Measurements from ENCODE around the gene CTXN1. TPM values are rescaled to one million over a fixed set of nuclear protein-coding genes. Genes with fewer than 3 reads are reported as not detected.
A peak's percentile ranks its signal among the peaks of the same experiment; 100 is the strongest.
"Not testable (repeated sequence)": the region's sequence is repeated elsewhere in the genome, so short reads cannot be mapped to it uniquely, and the experiment has no call there.

CTXN1 gene
- total RNA-seq, 1 donor from 2014 or later, result 14.2 TPM

DNA sequence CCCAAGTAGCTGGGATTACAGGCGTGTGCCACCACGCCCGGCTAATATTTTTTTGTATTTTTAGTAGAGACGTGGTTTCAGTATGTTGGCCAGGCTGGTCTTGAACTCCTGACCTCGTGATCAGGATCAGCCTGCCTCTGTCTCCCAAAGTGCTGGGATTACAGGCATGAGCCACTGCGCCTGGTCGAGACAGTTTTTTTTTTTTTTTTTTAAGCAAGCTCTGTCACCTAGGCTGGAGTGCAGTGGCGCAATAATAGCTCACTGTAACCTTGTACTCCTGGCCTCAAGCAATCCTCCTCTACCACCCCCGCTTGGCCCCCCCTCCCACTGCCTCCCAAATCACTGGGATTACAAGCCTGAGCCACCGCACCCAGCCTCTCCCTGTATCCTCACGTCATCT, 28.6 kb downstream of the CTXN1 start:
- Histone ChIP-seq H3K27me3 (no peaks in the 10 kb centered on the region), H3K27ac (no peak overlapping the region), H3K9me3 (no peaks in the 10 kb centered on the region), H3K4me3 (no peak overlapping the region), H3K4me1 (peaks cover 21% of the 10 kb centered on the region), H3K36me3 (no peaks in the 10 kb centered on the region)
- TF ChIP-seq POLR2AphosphoS5 (IDR thresholded peaks at IDR 0.05; ENCODE audit: insufficient read depth in 1 of 2, low read depth in 1 of 2), result no peak
- TF ChIP-seq, protein P1, sequence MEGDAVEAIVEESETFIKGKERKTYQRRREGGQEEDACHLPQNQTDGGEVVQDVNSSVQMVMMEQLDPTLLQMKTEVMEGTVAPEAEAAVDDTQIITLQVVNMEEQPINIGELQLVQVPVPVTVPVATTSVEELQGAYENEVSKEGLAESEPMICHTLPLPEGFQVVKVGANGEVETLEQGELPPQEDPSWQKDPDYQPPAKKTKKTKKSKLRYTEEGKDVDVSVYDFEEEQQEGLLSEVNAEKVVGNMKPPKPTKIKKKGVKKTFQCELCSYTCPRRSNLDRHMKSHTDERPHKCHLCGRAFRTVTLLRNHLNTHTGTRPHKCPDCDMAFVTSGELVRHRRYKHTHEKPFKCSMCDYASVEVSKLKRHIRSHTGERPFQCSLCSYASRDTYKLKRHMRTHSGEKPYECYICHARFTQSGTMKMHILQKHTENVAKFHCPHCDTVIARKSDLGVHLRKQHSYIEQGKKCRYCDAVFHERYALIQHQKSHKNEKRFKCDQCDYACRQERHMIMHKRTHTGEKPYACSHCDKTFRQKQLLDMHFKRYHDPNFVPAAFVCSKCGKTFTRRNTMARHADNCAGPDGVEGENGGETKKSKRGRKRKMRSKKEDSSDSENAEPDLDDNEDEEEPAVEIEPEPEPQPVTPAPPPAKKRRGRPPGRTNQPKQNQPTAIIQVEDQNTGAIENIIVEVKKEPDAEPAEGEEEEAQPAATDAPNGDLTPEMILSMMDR (IDR thresholded peaks at IDR 0.05), result no peak
- DNase-seq (ENCODE audit: extremely low spot score in 2 of 2), result no peak
- intact Hi-C loops (cut with DNase I), result no loop called here

DNA sequence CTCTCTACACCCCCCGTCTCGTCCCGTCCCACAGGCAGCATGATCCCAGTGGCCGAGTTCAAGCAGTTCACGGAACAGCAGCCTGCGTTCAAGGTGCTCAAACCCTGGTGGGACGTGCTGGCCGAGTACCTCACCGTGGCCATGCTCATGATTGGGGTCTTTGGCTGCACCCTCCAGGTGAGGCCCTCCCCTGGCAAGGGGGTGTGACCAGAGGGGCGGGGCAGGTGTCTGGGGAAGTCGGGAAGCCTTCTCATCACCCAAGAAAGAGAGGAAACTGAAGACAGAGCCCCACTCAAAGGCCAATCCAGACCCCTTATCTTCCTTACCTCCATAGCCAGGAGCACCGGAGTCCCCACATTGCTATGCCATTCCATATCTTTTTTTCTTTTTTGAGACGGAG, 30.4 kb downstream of the CTXN1 start:
- Histone ChIP-seq H3K27me3 (no peaks in the 10 kb centered on the region), H3K9me3 (no peaks in the 10 kb centered on the region), H3K27ac (no peak overlapping the region), H3K4me3 (no peak overlapping the region), H3K4me1 (peaks cover 15% of the 10 kb centered on the region), H3K36me3 (no peaks in the 10 kb centered on the region)
- DNase-seq (ENCODE audit: extremely low spot score in 2 of 2), result no peak
- intact Hi-C loops (cut with DNase I), result no loop called here
- TF ChIP-seq POLR2AphosphoS5 (IDR thresholded peaks at IDR 0.05; ENCODE audit: insufficient read depth in 1 of 2, low read depth in 1 of 2) (no peak), POLR2A (IDR thresholded peaks at IDR 0.05) (no peak)
- TF ChIP-seq, protein P1 (IDR thresholded peaks at IDR 0.05), result no peak

DNA sequence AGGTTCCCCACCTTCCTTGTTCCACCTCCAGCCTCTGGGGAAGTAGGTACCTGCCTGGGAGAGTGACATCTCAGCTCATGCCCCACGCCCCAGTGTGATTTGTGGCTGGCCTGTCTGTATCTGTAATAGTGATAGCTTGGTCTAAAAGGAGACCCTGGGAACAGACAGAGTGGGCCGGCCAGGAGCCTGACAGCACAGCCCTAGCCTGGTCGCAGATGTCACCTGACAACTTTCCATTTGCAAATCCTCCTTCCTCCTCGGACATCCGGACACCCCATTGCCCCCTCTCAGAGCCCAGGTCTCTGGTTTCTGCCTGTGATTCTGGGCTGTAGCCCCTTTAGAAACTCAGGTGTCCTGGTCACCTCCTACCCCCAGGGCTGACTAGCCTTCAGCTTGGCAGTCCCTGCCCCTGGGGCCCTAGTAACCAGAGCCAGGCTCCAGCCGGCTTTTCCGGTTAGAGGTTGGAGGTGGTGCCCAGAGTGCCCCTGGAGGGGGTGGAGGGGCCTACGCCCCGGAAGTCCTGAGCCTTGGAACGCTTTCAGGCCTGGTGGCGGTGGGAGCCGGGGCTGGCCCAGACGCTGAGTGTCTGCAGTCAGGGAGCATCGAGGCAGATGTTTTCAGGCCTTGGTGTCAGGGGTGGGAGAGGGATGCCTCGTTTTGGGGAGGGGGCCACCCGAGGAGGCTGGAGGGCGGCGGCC, 31.2 kb downstream of the CTXN1 start:
- Histone ChIP-seq H3K27me3 (no peaks in the 10 kb centered on the region), H3K36me3 (no peaks in the 10 kb centered on the region), H3K4me1 (peaks cover 7% of the 10 kb centered on the region), H3K4me3 (no peak overlapping the region), H3K27ac (no peak overlapping the region), H3K9me3 (no peaks in the 10 kb centered on the region)
- DNase-seq (ENCODE audit: extremely low spot score in 2 of 2), result no peak
- intact Hi-C loops (cut with DNase I), result no loop called here
- TF ChIP-seq POLR2A (IDR thresholded peaks at IDR 0.05) (no peak), POLR2AphosphoS5 (IDR thresholded peaks at IDR 0.05; ENCODE audit: insufficient read depth in 1 of 2, low read depth in 1 of 2) (no peak)
- TF ChIP-seq, protein P1 (IDR thresholded peaks at IDR 0.05), result no peak

DNA sequence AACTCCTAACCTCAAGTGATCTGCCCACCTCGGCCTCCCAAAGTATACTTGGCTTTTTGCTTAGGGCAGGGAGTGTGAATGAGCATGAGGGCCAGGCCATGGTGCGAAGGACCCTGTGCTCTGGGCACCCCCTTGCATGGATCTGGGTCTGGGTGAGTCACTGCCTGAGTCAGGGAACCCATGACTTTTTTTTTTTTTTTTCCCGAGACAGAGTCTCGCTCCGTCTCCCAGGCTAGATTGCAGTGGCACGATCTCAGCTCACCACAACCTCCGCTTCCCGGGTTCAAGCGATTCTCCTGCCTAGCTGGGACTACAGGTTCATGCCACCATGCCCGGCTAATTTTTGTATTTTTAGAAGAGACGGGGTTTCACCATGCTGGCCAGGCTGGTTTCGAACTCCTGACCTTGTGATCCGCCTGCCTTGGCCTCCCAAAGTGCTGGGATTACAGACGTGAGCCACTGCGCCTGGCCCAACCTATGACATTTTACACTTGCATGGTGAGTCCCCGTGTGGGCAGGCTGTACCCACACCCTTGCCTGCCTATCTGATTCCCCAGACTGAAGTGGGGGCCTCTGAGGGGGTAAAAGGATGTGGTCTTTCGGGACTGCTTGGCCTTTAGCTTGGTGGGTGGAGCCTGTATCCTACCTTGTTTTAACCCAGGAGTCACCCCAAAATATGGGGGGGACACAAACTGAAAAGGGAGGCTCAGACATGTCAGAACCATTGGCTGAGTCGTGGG, 32.4 kb downstream of the CTXN1 start:
- H3K9me3 ChIP-seq; H3K27me3 ChIP-seq; DNase-seq (ENCODE audit: extremely low spot score in 2 of 2); intact Hi-C loops (cut with DNase I); H3K36me3 ChIP-seq; H3K27ac ChIP-seq; H3K4me3 ChIP-seq: not testable (repeated sequence)
- peaks cover 12% of the 10 kb centered on the region for H3K4me1 ChIP-seq

DNA sequence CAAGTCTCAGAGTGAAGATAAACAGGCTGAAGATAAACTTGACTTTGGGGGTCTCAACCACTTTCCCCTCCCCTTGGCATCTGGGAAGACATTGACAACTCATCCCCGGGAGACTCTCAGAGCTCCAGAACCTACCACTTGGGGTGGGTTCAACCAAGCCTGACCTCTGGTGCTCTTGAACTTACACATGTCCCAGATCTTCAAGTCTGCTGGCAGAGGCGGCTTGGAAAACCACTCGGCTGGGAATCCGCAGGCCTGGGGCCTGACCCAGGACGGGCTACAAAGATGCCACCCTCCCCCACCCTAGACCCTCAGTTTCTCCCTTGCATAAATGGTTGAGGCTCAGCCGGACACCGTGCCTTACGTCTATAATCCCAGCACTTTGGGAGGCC, 37.1 kb downstream of the CTXN1 start:
- Histone ChIP-seq H3K27ac (peak overlapping the region; percentile 52), H3K27me3 (no peaks in the 10 kb centered on the region), H3K4me1 (peaks cover 15% of the 10 kb centered on the region), H3K4me3 (peak overlapping the region; percentile 30 to 50), H3K9me3 (no peaks in the 10 kb centered on the region), H3K36me3 (no peaks in the 10 kb centered on the region)
- DNase-seq (ENCODE audit: extremely low spot score in 2 of 2), result no peak
- TF ChIP-seq, protein P1 (IDR thresholded peaks at IDR 0.05), result no peak
- peak in 1 of 2 donors; percentile 4 for TF ChIP-seq POLR2AphosphoS5 (IDR thresholded peaks at IDR 0.05; ENCODE audit: insufficient read depth in 1 of 2, low read depth in 1 of 2)
- intact Hi-C loops (cut with DNase I), result no loop called here

All from vagina (tissue), 2 donors.